Ecto neural progenitor cell (in vitro differentiated cells): ENCODE data around the gene CLDN14.

Experiments
- DNase-seq: peaks from one replicate; pipeline ENCODE4 v3.0.0-alpha.2; 2018; ENCODE audit warnings: low spot score

CLDN14 gene

GRCh38 chr21:36433059-36433709 is 46.7 kb downstream of the CLDN14 start:
- DNase-seq = no peak

GRCh38 chr21:36431252-36431651 is 48.7 kb downstream of the CLDN14 start:
- no peak for DNase-seq

- DNase-seq = no peak
Measured at GRCh38 chr21:36430841-36431240, 49.1 kb downstream of the CLDN14 start.

DNA sequence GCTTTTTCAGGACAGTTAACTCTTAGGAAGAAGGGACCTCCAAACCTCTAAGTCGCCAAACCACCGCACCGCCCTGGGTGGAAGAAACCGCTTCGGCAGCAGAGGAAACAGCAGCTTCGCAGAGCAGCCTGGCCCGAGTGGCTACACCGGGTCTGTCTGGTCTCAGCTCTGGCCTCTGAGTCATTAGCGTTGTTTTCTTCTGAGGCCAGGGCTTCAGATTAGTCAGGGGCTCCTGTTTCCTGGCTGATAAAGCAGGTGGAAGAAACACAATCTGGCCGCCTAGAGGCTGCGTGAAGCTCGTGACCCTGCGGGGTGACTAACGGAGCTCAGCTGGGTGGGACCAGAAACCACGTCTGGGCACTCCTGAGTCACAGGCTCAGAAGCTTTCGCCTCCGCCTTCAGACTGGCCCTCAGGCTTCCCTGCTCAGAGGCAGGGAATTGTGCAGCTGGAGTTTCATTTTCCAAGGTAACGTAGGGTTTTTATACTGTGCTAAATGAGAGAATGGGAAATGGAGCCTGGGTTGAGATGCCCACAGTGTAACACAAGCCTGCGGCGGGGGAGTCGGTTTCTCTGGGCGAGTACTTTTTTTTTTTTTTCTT is 49.9 kb downstream of the CLDN14 start:
- peak; percentile 70 for DNase-seq

GRCh38 chr21:36428761-36429432 is 51.0 kb downstream of the CLDN14 start:
- DNase-seq = no peak

DNA sequence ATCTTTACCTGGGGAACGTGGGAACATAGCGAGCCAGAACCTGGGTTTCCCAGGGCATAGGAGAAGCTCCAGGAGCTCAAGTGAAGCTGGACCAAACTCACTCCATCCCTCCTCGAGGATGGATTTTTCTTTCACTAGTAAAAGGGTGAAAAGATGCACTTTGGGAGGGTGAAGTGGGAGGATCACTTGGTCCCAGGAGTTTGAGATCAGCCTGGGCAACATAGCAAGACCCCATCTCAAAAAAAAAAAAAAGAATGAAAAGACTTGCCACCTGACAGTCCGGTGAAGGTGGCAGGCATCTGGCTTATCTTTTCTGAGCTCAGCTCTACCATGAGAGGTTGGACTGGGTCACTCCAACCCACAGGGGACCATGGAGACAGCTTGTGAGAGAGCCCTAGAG is 52.4 kb downstream of the CLDN14 start:
- no peak for DNase-seq

- DNase-seq = no peak
Measured at GRCh38 chr21:36425286-36425685, 54.6 kb downstream of the CLDN14 start.

DNA sequence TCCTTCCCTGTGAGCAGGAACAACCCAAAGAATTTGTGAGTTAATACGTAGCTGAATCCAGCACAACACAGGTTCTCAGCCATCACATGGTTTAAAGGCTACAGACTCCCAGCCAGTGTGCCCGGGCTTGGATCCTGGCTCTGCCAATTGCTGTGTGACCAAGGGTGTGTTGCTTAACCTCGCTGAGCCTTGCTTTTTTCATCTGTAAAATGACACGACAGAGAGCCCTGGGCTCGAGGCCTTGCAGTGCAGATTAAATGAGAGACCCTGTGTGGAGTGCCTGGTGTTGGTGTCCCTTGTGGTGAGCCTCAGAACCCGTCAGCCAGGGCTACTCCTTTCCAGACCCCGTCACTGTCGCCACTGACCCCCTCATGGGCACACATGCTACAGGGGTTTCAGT is 55.3 kb downstream of the CLDN14 start:
- no peak for DNase-seq

DNA sequence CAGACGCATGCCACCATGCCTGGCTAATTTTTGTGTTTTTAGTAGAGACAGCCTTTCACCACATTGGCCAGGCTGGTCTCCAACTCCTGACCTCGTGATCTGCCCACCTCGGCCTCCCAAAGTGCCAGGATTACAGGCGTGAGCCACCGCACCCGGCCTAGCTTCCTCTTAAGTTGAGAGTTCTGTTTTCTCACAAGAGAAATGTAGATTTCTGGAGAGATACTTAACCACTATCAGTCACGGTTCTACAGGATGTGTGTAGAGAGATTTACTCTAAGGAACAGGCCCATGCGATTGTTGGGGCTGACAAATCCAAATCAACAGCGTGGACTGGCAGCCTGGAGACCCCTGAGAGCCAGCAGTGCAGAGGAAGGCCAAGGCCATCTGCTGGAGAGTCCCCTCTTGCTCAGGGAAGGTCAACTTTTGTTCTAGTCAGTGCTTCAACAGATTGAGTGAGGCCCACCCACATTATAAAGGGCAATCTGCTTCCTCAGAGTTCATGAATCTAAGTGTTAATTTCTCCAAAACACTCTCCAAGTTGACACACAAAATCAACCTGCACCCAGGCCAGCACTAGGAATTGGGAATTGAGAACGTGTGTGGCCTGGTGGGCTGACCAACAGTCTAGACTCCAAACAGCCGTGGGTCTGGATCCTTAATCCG is 56.0 kb downstream of the CLDN14 start:
- no peak for DNase-seq

DNA sequence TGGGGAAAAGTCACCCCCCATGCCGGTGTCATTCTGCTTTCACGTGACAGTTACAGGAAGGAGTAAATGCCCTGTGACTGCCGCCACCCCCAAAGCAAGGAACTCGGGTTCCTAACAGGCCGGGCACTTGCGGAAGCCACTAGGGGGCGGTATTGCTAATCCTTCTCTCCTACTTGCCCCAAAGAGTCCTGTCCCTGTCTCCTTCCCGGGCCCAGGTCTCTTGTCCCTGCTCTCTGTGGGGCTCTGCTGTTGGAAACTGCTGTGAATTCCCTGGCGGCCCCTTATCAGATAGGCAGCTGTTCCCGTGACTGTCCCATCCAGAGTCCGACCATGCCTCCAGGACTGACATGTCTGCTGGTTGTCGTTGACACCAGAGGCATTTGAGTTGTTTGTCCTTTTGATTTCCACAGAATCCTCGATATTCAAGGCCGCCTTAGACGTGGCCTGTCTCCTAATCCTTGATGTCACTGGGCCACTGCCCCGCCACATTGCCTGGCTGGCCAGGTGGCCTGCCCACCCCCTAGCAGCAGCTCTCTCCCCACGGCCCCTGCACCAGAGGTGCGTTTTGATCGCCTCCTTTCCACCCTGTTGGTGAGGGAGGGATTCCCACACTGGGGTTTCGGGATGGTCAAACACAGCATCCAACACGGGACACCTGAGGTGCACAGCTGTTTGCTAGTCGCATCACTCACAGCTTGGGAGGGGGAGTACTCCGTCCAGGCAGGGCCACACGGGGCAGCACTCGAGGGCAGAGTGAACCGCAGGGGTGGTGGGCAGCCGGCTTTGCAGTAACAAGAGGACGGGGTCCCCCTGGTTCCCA is 57.4 kb downstream of the CLDN14 start:
- DNase-seq = peak; percentile 80

- DNase-seq = no peak
Measured at GRCh38 chr21:36420571-36421339, 59.2 kb downstream of the CLDN14 start.

DNA sequence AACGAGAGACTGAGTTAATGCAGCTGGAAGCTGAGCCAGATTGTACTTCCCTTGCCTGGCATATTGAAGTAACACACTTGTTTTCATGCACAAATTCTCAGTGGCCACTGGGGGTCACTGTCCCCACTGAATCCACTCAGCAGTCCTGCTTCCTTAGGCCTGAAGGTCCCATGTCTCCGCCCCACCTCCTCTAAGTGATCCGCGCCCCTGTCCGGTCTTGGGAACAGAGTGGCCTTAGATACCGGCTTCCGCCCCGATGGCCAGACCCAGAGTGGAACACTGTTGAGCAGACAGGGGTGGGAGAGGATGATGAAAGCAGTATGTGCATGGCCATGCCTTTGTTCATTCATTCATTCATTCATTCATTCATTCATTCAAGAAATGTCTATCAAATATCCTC is 59.9 kb downstream of the CLDN14 start:
- DNase-seq = peak; percentile 85

DNA sequence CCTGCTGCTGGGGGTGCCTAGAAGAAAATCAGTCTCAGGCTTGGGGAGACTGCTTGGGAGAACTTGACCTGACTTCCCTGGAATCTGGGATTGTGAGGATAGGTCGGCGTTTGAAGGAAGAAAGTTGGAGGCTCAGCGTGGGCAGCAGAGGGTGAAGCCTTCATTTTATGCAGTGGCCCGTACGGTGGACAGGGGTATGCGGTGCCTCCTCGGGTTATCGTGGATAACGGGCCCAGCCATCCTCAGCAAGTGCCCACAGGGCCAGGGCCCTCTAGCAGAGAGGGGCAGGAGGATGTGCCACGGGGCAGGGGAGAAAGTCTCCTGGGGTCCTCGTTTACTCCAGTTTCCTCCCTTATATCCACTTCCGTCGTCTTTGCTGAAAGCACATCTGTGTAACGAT is 60.7 kb downstream of the CLDN14 start:
- no peak for DNase-seq

- no peak for DNase-seq
Measured at GRCh38 chr21:36415375-36415774, 64.5 kb downstream of the CLDN14 start.

DNA sequence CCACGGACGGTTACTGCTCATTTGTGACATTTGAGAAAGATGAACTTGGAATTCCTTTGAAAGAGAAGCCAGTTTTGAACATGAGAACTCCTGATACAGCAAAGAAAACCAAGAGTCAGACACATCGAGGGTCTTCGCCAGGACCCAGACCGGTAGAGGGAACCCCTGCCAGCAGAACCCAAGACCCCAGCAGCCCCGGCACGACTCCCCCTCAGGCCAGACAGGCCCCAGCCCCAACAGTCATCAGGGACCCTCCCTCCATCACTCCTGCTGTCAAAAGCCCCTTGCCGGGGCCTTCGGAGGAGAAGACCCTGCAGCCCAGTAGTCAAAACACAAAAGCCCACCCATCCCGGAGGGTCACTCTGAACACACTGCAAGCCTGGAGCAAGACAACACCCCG is 67.0 kb downstream of the CLDN14 start:
- no peak for DNase-seq

- DNase-seq = no peak
Measured at GRCh38 chr21:36411301-36411700, 68.6 kb downstream of the CLDN14 start.
